IMR-90 (cell line): ENCODE results near the gene DDX31. TPM values are rescaled to one million over a fixed set of nuclear protein-coding genes. Genes with fewer than 3 reads are reported as not detected.

ENCODE experiments used
- ATAC-seq: fragments of 200-7000 bp; cut with Tn5 transposase; 2 replicates; pipeline ENCODE4 v1.9.1; 2020; ENCODE audit warnings: low read depth, mild to moderate bottlenecking, moderate library complexity
- BruUV-seq: library from RNA; stranded (reverse); fragments of 400-500 nt; replicated peaks from 2 replicates; lab custom pipeline; 2021; lab: Mats Ljungman, UMichigan
- CTCF ChIA-PET: fragments of 300-600 bp; formaldehyde crosslinking; extraction: SDS; loops from one replicate; lab custom pipeline; 2021; ENCODE audit warnings: antibody characterized with exemption; lab: Yijun Ruan, JAX
- POLR2A ChIA-PET: fragments of 300-600 bp; sonication (Branson Sonifier 250); formaldehyde crosslinking; loops from one replicate; lab custom pipeline; 2022; ENCODE audit warnings: antibody characterized with exemption; ENCODE audit not compliant: unreplicated experiment; lab: Charles Lee
- DNase-seq: peaks from one replicate; pipeline ENCODE4 v3.0.0; 2013
- H2AFZ ChIP-seq: replicated peaks from 2 replicates; pipeline ENCODE3; 2013; ENCODE audit warnings: low read length, mild to moderate bottlenecking; ENCODE audit not compliant: poor library complexity
- H2AK5ac ChIP-seq: 2 replicates; pipeline ENCODE4 v1.6.1; 2013; ENCODE audit warnings: low read depth, low read length, inconsistent platforms
- H2AK9ac ChIP-seq: replicated peaks from 2 replicates; pipeline ENCODE3; 2013; ENCODE audit warnings: mild to moderate bottlenecking, low read depth, low read length, moderate library complexity; ENCODE audit not compliant: poor library complexity
- H2BK120ac ChIP-seq: 2 replicates; pipeline ENCODE4 v1.6.1; 2013; ENCODE audit warnings: low read depth, low read length, inconsistent platforms
- H2BK15ac ChIP-seq: 3 replicates; pipeline ENCODE4 v1.6.1; 2013; ENCODE audit warnings: low read depth, low read length, inconsistent platforms
- H2BK20ac ChIP-seq: 2 replicates; pipeline ENCODE4 v1.6.1; 2013; ENCODE audit warnings: low read depth, mild to moderate bottlenecking, inconsistent platforms, low read length, moderate library complexity
- H2BK5ac ChIP-seq: 2 replicates; pipeline ENCODE4 v1.6.1; 2013; ENCODE audit warnings: mild to moderate bottlenecking, low read depth, low read length, inconsistent platforms; ENCODE audit not compliant: poor library complexity, severe bottlenecking
- H3K14ac ChIP-seq: replicated peaks from 2 replicates; pipeline ENCODE4 v1.6.1; 2013; ENCODE audit warnings: low read depth, low read length, inconsistent platforms
- H3K18ac ChIP-seq: 2 replicates; pipeline ENCODE4 v1.6.1; 2013; ENCODE audit warnings: low read depth, low read length, control low read depth
- H3K23ac ChIP-seq: 2 replicates; pipeline ENCODE4 v1.6.1; 2013; ENCODE audit warnings: low read depth, low read length, inconsistent platforms
- H3K27ac ChIP-seq: 2 replicates; pipeline ENCODE4 v1.5.1; 2013; ENCODE audit warnings: mild to moderate bottlenecking, control low read depth, low read length; ENCODE audit not compliant: insufficient read depth
- H3K27me3 ChIP-seq: 2 replicates; pipeline ENCODE4 v1.6.1; 2013; ENCODE audit warnings: low read length; ENCODE audit not compliant: control insufficient read depth, insufficient read depth
- H3K36me3 ChIP-seq: 2 replicates; pipeline ENCODE4 v1.6.1; 2013; ENCODE audit warnings: low read length, mixed read lengths; ENCODE audit not compliant: control insufficient read depth, insufficient read depth
- H3K4ac ChIP-seq: 2 replicates; pipeline ENCODE4 v1.6.1; 2013; ENCODE audit warnings: low read depth, low read length, inconsistent platforms
- H3K4me1 ChIP-seq: 2 replicates; pipeline ENCODE4 v1.6.1; 2013; ENCODE audit warnings: low read length, mixed read lengths; ENCODE audit not compliant: control insufficient read depth, insufficient read depth
- H3K4me2 ChIP-seq: 2 replicates; pipeline ENCODE4 v1.6.1; 2013; ENCODE audit warnings: low read depth, mild to moderate bottlenecking, control low read depth, low read length, moderate library complexity
- H3K4me3 ChIP-seq: 2 replicates; pipeline ENCODE4 v1.5.1; 2013; ENCODE audit warnings: low read depth, mild to moderate bottlenecking, control low read depth, low read length, moderate library complexity; ENCODE audit not compliant: insufficient read depth
- H3K56ac ChIP-seq: 2 replicates; pipeline ENCODE4 v1.6.1; 2013; ENCODE audit warnings: low read length, inconsistent platforms; ENCODE audit not compliant: insufficient read depth; ENCODE audit errors: extremely low read depth
- H3K79me1 ChIP-seq, 2 experiments: 2 replicates each; pipeline ENCODE4 v1.6.1; 2013; ENCODE audit warnings: low read length in 2 of 2, inconsistent platforms in 1 of 2, low read depth in 1 of 2
- H3K9ac ChIP-seq: 2 replicates; pipeline ENCODE4 v1.6.1; 2013; ENCODE audit warnings: low read depth, low read length, control low read depth
- H3K9me1 ChIP-seq: 2 replicates; pipeline ENCODE4 v1.6.1; 2013; ENCODE audit warnings: low read length, inconsistent platforms; ENCODE audit not compliant: insufficient read depth
- H3K9me3 ChIP-seq: 2 replicates; pipeline ENCODE4 v1.6.1; 2013; ENCODE audit warnings: low read length; ENCODE audit not compliant: control insufficient read depth, insufficient read depth
- H4K20me1 ChIP-seq: 2 replicates; pipeline ENCODE4 v1.6.1; 2013; ENCODE audit warnings: low read length, inconsistent platforms; ENCODE audit not compliant: insufficient read depth
- H4K5ac ChIP-seq: 2 replicates; pipeline ENCODE4 v1.6.1; 2013; ENCODE audit warnings: mild to moderate bottlenecking, low read depth, low read length, control low read depth
- H4K8ac ChIP-seq, 2 experiments: 2 replicates each; pipeline ENCODE4 v1.6.1; 2013; ENCODE audit warnings: low read depth in 2 of 2, low read length in 2 of 2, control low read depth in 1 of 2, inconsistent platforms in 1 of 2
- H4K91ac ChIP-seq: 2 replicates; pipeline ENCODE4 v1.6.1; 2013; ENCODE audit warnings: low read depth, low read length, inconsistent platforms; ENCODE audit not compliant: insufficient read depth
- MAFK ChIP-seq: IDR thresholded peaks from 2 replicates; pipeline ENCODE4 v1.6.1; 2012; ENCODE audit warnings: low read depth, low read length, improper control_type of control experiment
- WGBS, 2 experiments: methylation state at CpG; one replicate each; pipeline versions ENCODE4 v1.1.5 to v1.1.7; 2013; ENCODE audit warnings: missing lambda C conversion rate in 2 of 2; ENCODE audit not compliant: insufficient read length in 1 of 2; ENCODE audit errors: extremely low coverage in 2 of 2; 5-methylcytosine and 5-hydroxymethylcytosine counted together
- dilution Hi-C: fragments of 300-500 bp; cut with HindIII; formaldehyde crosslinking; loops from one replicate; pipeline ENCODE4 v1.14.3; 2018; ENCODE audit warnings: low sequenced_read_pairs; ENCODE audit not compliant: unreplicated experiment
- in situ Hi-C: fragments of 300-500 bp; cut with MboI; formaldehyde crosslinking; loops from 3 replicates; pipeline ENCODE4 v1.14.3; 2019; ENCODE audit warnings: low sequenced_read_pairs, inconsistent platforms, mixed read lengths
- intact Hi-C: fragments of 100-400 bp; cut with micrococcal nuclease; formaldehyde crosslinking; loops from 2 replicates; pipeline ENCODE4 v1.10.0; 2022
- polyA plus RNA-seq, 3 experiments: library from polyadenylated mRNA; depleted of rRNA; stranded (reverse); fragments of >200 nt; gene quantifications; 2 replicates each; pipeline ENCODE4 v1.2.3, GENCODE V29; 2012; ENCODE audit warnings: low replicate concordance in 1 of 3
- total RNA-seq: library from RNA; depleted of rRNA; stranded (reverse); fragments of >200 nt; gene quantifications from 2 replicates; pipeline ENCODE4 v1.2.3, GENCODE V29; 2012
- TF ChIP-seq, protein P1 (sequence below): fragments of 150-350 bp; IDR thresholded peaks from 2 replicates; pipeline ENCODE4 v1.6.1; 2017; ENCODE audit warnings: mild to moderate bottlenecking, antibody characterized with exemption, low read length, low read depth

DDX31 gene
- total and polyA plus RNA-seq, 2 of the 4 experiments (the other 2 are of a cell fraction), result 10.7 to 14.0 TPM

DNA sequence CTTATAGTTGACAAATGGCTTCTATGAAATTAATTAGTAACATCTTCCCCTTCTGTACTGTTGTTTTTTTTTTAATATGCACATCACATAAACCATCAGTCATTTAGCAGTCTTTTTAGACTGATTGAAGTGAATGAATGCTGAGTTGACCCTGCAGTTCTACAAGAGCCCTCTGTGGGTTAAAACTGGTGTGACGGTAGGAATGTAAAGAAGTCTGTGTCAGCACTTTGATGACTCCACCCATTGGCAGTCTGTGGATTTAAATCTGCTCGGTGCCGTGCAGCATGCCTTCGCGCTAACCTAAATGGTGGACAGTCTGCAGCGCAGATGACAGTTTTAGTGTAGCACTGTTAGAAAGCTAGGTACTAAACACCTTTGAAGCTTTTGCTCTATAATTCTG, 3.6 kb upstream of the DDX31 start:
- H3K4me3 ChIP-seq, result no peak overlapping the region
- intact Hi-C loops, result loop anchor here (10.0 kb wide), 1 partner anchor 91 kb away; no protein-coding TSS in a partner anchor

More for the DNA sequence above, 3.6 kb upstream of the DDX31 start:
- peaks cover 6% of the 10 kb centered on the region; the same call in 1 of the 2 replicates for H3K36me3 ChIP-seq
- no peak overlapping the region for H3K18ac ChIP-seq
- no peak overlapping the region for H4K91ac ChIP-seq
- H3K4me2 ChIP-seq, result peak overlapping the region; percentile 18; the same call in 1 of the 2 replicates
- WGBS, 2 experiments, result 20% methylated on average over 1 of the region's 6 CpGs; no CpG with 5 or more reads in 1 of the 2 experiments
- no peak overlapping the region for H3K56ac ChIP-seq
- no peak overlapping the region for H3K27ac ChIP-seq
- H3K9ac ChIP-seq, result no peak overlapping the region
- H3K27me3 ChIP-seq, result no peaks in the 10 kb centered on the region
- peaks cover 17 to 70% of the 10 kb centered on the region in 2 experiments; a peak in 3 of 4 replicates for H3K79me1 ChIP-seq
- H2AK9ac ChIP-seq, result no peak overlapping the region
- no peak overlapping the region for H2AK5ac ChIP-seq
- H3K9me1 ChIP-seq, result peaks cover 6% of the 10 kb centered on the region; the same call in 1 of the 2 replicates
- CTCF ChIA-PET, result interaction anchor here (1.0 to 1.4 kb wide), 3 partner anchors 10 to 27 kb away, joined by 3 read pairs; no protein-coding TSS in a partner anchor
- H4K20me1 ChIP-seq, result peaks cover 72% of the 10 kb centered on the region
- H2AFZ ChIP-seq, result no peak overlapping the region
- POLR2A ChIA-PET, result no interaction called here
- BruUV-seq, result no TSS peak
- peak; percentile 94 for TF ChIP-seq MAFK
- TF ChIP-seq, protein P1, sequence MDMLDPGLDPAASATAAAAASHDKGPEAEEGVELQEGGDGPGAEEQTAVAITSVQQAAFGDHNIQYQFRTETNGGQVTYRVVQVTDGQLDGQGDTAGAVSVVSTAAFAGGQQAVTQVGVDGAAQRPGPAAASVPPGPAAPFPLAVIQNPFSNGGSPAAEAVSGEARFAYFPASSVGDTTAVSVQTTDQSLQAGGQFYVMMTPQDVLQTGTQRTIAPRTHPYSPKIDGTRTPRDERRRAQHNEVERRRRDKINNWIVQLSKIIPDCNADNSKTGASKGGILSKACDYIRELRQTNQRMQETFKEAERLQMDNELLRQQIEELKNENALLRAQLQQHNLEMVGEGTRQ, result no peak
- no peak overlapping the region for H3K23ac ChIP-seq
- in situ Hi-C loops (no loop called here), dilution Hi-C loops (no loop called here)
- H2BK15ac ChIP-seq, result no peak overlapping the region
- H4K8ac ChIP-seq, result no peak overlapping the region
- H3K4me1 ChIP-seq, result peaks cover 2% of the 10 kb centered on the region; the same call in 1 of the 2 replicates
- no peak overlapping the region for H2BK5ac ChIP-seq
- H3K14ac ChIP-seq, result no peak overlapping the region
- no peak overlapping the region for H4K5ac ChIP-seq
- no peaks in the 10 kb centered on the region for H3K9me3 ChIP-seq
- ATAC-seq (no peak), DNase-seq (peak; percentile 43)
- no peak overlapping the region for H2BK20ac ChIP-seq
- no peak overlapping the region for H2BK120ac ChIP-seq
- H3K4ac ChIP-seq, result no peak overlapping the region
